ENCODE measurements around the gene MPPED2.

- no peak for TF ChIP-seq EZH2 (IDR thresholded peaks at IDR 0.05; ENCODE audit: insufficient read depth, low read length)
- no peak for TF ChIP-seq CTCF (IDR thresholded peaks at IDR 0.05; ENCODE audit: insufficient read depth, low read depth, low read length)
These were observed 90.7 kb downstream of the MPPED2 start for GRCh38 chr11:30495437-30495836.
